Activated T-helper 17 cell treated with anti-CD3 and anti-CD28 coated beads, Interleukin-2, amount 50 U/mL, for 72 hours (primary cell): ENCODE results near the gene ZC3H10. TPM values are rescaled to one million over a fixed set of nuclear protein-coding genes. Genes with fewer than 3 reads are reported as not detected.

Source experiments
- ATAC-seq: fragments of 150-1000 bp; cut with Tn5 transposase; replicated peaks from 2 replicates; pipeline ENCODE4 v1.10.0; 2021; ENCODE audit warnings: mild to moderate bottlenecking, moderate library complexity
- H3K27ac Mint-ChIP-seq: one replicate; pipeline ENCODE4 v1.8.0; 2022; ENCODE audit warnings: mixed read lengths
- H3K27me3 Mint-ChIP-seq: one replicate; pipeline ENCODE4 v1.8.0; 2022; ENCODE audit warnings: mixed read lengths
- H3K36me3 Mint-ChIP-seq: one replicate; pipeline ENCODE4 v1.8.0; 2022; ENCODE audit warnings: low read depth, mild to moderate bottlenecking, mixed read lengths
- H3K4me1 Mint-ChIP-seq: one replicate; pipeline ENCODE4 v1.8.0; 2022; ENCODE audit warnings: mixed read lengths
- H3K4me3 Mint-ChIP-seq: one replicate; pipeline ENCODE4 v1.8.0; 2022; ENCODE audit warnings: mild to moderate bottlenecking, mixed read lengths
- H3K9me3 Mint-ChIP-seq: one replicate; pipeline ENCODE4 v1.8.0; 2022; ENCODE audit warnings: mixed read lengths
- total RNA-seq, 2 donors: library from RNA; stranded (reverse); gene quantifications; one replicate each; pipeline ENCODE4 v1.2.3, GENCODE V29; 2022

ZC3H10 gene
- total RNA-seq, 2 donors from 2014 or later, result 7.8 to 8.0 TPM

GRCh38 chr12:56128670-56129205, 10.7 kb downstream of the ZC3H10 start:
- peak overlapping the region; percentile 98 for H3K4me3 Mint-ChIP-seq
- peaks cover 75% of the 10 kb centered on the region for H3K36me3 Mint-ChIP-seq
- H3K9me3 Mint-ChIP-seq, result no peaks in the 10 kb centered on the region
- peaks cover 48% of the 10 kb centered on the region for H3K4me1 Mint-ChIP-seq
- H3K27me3 Mint-ChIP-seq, result no peaks in the 10 kb centered on the region
- peak overlapping the region; percentile 83 for H3K27ac Mint-ChIP-seq
- ATAC-seq, result no peak

GRCh38 chr12:56129206-56129941, 11.3 kb downstream of the ZC3H10 start:
- Mint-ChIP-seq H3K36me3 (peaks cover 75% of the 10 kb centered on the region), H3K27ac (peak overlapping the region; percentile 83)
- ATAC-seq, result peak; percentile 27

DNA sequence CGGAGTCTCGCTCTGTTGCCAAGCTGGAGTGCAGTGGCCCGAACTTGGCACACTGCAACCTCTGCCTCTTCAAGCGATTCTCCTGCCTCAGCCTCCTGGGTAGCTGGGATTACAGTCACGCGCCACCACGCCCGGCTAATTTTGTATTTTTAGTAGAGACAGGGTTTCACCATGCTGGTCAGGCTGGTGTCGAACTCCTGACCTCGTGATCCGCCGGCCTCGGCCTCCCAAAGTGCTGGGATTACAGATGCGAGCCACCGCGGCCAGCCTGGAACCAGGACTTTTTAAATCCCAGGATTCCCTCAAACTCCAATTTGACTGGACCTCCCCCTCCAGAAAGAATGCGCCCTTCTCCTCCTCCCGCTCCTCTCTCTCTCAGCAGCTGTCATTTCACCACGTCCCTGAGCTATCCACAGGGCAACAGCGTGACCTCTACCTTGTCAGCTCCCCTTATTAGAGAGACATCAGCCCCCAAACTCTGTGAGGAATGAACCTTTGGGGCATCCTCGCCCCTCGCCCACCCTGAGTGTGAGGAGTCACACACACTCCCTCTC, 12.0 kb downstream of the ZC3H10 start:
- no peaks in the 10 kb centered on the region for H3K27me3 Mint-ChIP-seq
- peaks cover 79% of the 10 kb centered on the region for H3K36me3 Mint-ChIP-seq
- H3K9me3 Mint-ChIP-seq, result no peaks in the 10 kb centered on the region
- H3K4me1 Mint-ChIP-seq, result peaks cover 47% of the 10 kb centered on the region
- no peak for ATAC-seq
- peak overlapping the region; percentile 98 for H3K4me3 Mint-ChIP-seq
- peak overlapping the region; percentile 83 for H3K27ac Mint-ChIP-seq

More at GRCh38 chr12:56129206-56129941, 11.3 kb downstream of the ZC3H10 start:
- peaks cover 46% of the 10 kb centered on the region for H3K4me1 Mint-ChIP-seq
- no peaks in the 10 kb centered on the region for H3K27me3 Mint-ChIP-seq
- H3K9me3 Mint-ChIP-seq, result no peaks in the 10 kb centered on the region
- H3K4me3 Mint-ChIP-seq, result peak overlapping the region; percentile 98

- H3K9me3 Mint-ChIP-seq, result no peaks in the 10 kb centered on the region
- ATAC-seq, result no peak
- H3K27me3 Mint-ChIP-seq, result no peaks in the 10 kb centered on the region
- peak overlapping the region; percentile 83 for H3K27ac Mint-ChIP-seq
- peaks cover 47% of the 10 kb centered on the region for H3K4me1 Mint-ChIP-seq
- peaks cover 87% of the 10 kb centered on the region for H3K36me3 Mint-ChIP-seq
- H3K4me3 Mint-ChIP-seq, result peak overlapping the region; percentile 98
These were observed 12.8 kb downstream of the ZC3H10 start for GRCh38 chr12:56130876-56131275.

DNA sequence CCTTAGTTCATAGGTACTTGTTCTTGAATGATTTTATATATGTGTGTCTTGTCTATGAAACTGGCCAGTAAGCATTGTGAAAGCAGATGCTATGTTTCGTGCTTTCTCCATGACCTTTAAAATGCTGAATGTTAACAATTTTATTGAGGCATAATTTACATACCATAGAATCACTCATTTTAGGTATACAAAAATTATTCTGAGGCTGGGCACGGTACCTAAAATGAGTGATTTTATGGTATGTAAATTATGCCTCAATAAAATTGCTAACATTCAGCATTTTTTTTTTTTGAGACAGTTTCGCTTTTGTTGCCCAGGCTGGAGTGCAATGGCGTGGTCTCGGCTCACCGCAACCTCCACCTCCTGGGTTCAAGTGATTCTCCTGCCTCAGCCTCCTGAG, 16.8 kb downstream of the ZC3H10 start:
- peak; percentile 44 for ATAC-seq
- peak overlapping the region; percentile 33 for H3K4me3 Mint-ChIP-seq
- H3K27ac Mint-ChIP-seq, result no peak overlapping the region
- no peaks in the 10 kb centered on the region for H3K9me3 Mint-ChIP-seq
- no peaks in the 10 kb centered on the region for H3K27me3 Mint-ChIP-seq
- peaks cover 39% of the 10 kb centered on the region for H3K4me1 Mint-ChIP-seq
- H3K36me3 Mint-ChIP-seq, result peaks cover 99% of the 10 kb centered on the region

- Mint-ChIP-seq H3K27ac (peak overlapping the region; percentile 73), H3K36me3 (peaks cover 99% of the 10 kb centered on the region), H3K4me1 (peaks cover 18% of the 10 kb centered on the region), H3K9me3 (no peaks in the 10 kb centered on the region), H3K27me3 (no peaks in the 10 kb centered on the region), H3K4me3 (peak overlapping the region; percentile 17)
- ATAC-seq, result no peak
These were observed 19.9 kb downstream of the ZC3H10 start for GRCh38 chr12:56137853-56138571.

GRCh38 chr12:56141946-56142784, 24.1 kb downstream of the ZC3H10 start:
- H3K9me3 Mint-ChIP-seq, result no peaks in the 10 kb centered on the region
- peaks cover 85% of the 10 kb centered on the region for H3K36me3 Mint-ChIP-seq
- peaks cover 6% of the 10 kb centered on the region for H3K4me1 Mint-ChIP-seq
- H3K27ac Mint-ChIP-seq, result peak overlapping the region; percentile 83
- H3K4me3 Mint-ChIP-seq, result peak overlapping the region; percentile 26
- no peak for ATAC-seq
- no peaks in the 10 kb centered on the region for H3K27me3 Mint-ChIP-seq

- H3K4me3 Mint-ChIP-seq, result peak overlapping the region; percentile 26
- no peaks in the 10 kb centered on the region for H3K27me3 Mint-ChIP-seq
- H3K4me1 Mint-ChIP-seq, result peaks cover 6% of the 10 kb centered on the region
- no peaks in the 10 kb centered on the region for H3K9me3 Mint-ChIP-seq
- peak overlapping the region; percentile 83 for H3K27ac Mint-ChIP-seq
- peaks cover 74% of the 10 kb centered on the region for H3K36me3 Mint-ChIP-seq
- ATAC-seq, result peak; percentile 85
These were observed 25.2 kb downstream of the ZC3H10 start for GRCh38 chr12:56143217-56143616.

DNA sequence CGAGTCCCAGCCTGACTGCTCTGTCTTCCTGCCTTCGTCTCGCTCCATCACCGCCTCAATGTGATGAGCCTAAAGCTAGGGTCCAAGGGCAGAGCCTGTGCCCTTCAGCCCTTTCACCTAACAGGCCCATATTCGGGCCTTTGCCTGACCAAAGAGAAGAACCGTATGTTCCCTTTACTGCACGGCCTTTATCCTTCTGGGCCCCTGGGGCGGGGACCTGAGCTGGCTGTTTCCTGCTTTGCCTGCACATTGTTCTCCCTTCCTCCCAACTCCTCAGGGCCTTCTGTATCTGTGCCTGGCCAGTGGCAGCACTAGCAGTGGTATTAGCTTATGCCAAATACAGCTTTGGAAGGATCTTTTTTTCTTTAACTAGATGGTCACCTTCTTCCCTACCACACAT, 25.8 kb downstream of the ZC3H10 start:
- Mint-ChIP-seq H3K9me3 (no peaks in the 10 kb centered on the region), H3K27me3 (no peaks in the 10 kb centered on the region), H3K36me3 (peaks cover 68% of the 10 kb centered on the region), H3K27ac (peak overlapping the region; percentile 83), H3K4me1 (peaks cover 6% of the 10 kb centered on the region), H3K4me3 (no peak overlapping the region)
- no peak for ATAC-seq

- Mint-ChIP-seq H3K9me3 (no peaks in the 10 kb centered on the region), H3K4me1 (peaks cover 6% of the 10 kb centered on the region), H3K4me3 (no peak overlapping the region), H3K36me3 (peaks cover 54% of the 10 kb centered on the region), H3K27ac (no peak overlapping the region), H3K27me3 (no peaks in the 10 kb centered on the region)
- ATAC-seq, result no peak
These were observed 27.2 kb downstream of the ZC3H10 start for GRCh38 chr12:56145217-56145616.

GRCh38 chr12:56146492-56147460, 28.7 kb downstream of the ZC3H10 start:
- H3K9me3 Mint-ChIP-seq, result no peaks in the 10 kb centered on the region
- no peak for ATAC-seq
- no peak overlapping the region for H3K27ac Mint-ChIP-seq
- H3K36me3 Mint-ChIP-seq, result peaks cover 43% of the 10 kb centered on the region
- no peaks in the 10 kb centered on the region for H3K27me3 Mint-ChIP-seq
- H3K4me3 Mint-ChIP-seq, result no peak overlapping the region
- peaks cover 12% of the 10 kb centered on the region for H3K4me1 Mint-ChIP-seq

- Mint-ChIP-seq H3K36me3 (peaks cover 14% of the 10 kb centered on the region), H3K4me3 (peak overlapping the region; percentile 81), H3K27ac (peak overlapping the region; percentile 90), H3K27me3 (no peaks in the 10 kb centered on the region), H3K9me3 (no peaks in the 10 kb centered on the region), H3K4me1 (peaks cover 6% of the 10 kb centered on the region)
- ATAC-seq, result no peak
These were observed 32.5 kb downstream of the ZC3H10 start for GRCh38 chr12:56150563-56150962.

GRCh38 chr12:56151672-56152131, 33.6 kb downstream of the ZC3H10 start:
- Mint-ChIP-seq H3K4me3 (peak overlapping the region; percentile 81), H3K36me3 (peaks cover 18% of the 10 kb centered on the region), H3K9me3 (no peaks in the 10 kb centered on the region), H3K4me1 (peaks cover 6% of the 10 kb centered on the region), H3K27ac (peak overlapping the region; percentile 90), H3K27me3 (no peaks in the 10 kb centered on the region)
- peak; percentile 64 for ATAC-seq
